IPS-NIHi7 (cell line): Measurements from ENCODE around the gene WDR81.
"Not testable (repeated sequence)": the region's sequence is repeated elsewhere in the genome, so short reads cannot be mapped to it uniquely, and the experiment has no call there.

Experiments
- DNase-seq: peaks from one replicate; pipeline ENCODE4 v3.0.0; 2012; ENCODE audit warnings: mixed read lengths; ENCODE audit errors: extremely low spot score

Gene WDR81

DNA sequence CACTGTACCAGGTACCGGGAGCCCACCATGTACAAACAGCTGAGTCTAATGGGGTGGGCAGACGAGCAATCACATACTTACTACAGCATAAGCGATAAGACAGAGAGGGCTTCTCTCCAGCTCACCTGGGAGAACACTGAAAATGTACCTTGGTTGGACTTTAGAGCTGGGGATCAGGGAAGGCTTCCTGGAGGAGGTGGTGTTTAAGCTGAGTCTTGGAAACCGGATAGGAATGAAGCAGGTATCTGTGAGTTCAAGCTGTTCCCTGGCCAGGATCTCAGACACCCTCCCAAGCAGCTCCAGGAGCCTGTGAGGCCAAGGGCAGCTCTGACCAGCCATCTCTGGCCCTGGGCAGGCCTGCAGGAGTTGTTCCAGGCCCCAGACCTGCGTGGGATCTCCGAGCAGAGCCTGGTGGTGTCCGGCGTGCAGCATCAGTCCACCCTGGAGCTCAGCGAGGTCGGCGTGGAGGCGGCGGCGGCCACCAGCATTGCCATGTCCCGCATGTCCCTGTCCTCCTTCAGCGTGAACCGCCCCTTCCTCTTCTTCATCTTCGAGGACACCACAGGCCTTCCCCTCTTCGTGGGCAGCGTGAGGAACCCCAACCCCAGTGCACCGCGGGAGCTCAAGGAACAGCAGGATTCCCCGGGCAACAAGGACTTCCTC lies 29.4 kb downstream of the WDR81 start:
- DNase-seq, result no peak

DNA sequence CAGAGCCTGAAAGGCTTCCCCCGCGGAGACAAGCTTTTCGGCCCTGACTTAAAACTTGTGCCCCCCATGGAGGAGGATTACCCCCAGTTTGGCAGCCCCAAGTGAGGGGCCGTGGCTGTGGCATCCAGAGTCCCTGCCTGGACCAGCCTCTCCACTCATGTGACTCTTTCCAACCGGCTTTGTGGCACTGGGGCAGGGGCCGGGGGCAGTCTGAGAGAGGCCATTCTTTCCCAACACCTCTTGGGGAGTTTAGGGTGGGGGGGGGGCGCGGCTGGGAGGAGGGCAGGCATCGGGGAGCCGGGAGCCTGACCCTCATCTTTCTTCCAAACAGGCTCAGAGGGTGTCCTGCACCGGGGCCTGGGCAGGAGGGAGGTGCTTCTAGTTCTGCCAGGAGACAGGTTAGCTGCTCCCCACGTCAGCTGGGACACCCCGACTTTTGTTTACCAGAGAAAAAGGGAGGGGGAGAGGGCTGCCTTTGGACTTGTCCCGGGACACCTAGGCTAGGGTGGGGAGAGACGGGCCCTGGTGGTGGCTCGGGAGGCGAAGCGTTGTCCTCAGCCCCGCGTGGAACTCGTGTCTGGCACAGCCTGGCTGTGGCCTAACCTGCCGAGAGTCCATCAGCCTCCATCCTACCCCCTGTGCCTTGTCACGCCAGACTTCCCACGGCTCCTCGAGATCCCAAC lies 30.1 kb downstream of the WDR81 start:
- DNase-seq, result no peak

DNA sequence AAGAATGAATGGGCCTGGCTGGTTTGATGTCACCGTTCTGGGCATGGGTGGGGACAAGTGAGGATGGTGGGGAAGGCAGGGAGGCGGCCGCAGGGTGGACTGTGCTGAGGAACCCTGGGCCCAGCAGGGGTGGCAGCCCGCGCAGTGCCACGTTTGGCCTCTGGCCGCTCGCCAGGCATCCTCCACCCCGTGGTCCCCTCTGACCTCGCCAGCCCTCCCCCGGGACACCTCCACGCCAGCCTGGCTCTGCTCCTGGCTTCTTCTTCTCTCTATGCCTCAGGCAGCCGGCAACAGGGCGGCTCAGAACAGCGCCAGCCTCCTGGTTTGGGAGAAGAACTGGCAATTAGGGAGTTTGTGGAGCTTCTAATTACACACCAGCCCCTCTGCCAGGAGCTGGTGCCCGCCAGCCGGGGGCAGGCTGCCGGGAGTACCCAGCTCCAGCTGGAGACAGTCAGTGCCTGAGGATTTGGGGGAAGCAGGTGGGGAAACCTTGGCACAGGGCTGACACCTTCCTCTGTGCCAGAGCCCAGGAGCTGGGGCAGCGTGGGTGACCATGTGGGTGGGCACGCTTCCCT lies 30.8 kb downstream of the WDR81 start:
- DNase-seq, result no peak

DNA sequence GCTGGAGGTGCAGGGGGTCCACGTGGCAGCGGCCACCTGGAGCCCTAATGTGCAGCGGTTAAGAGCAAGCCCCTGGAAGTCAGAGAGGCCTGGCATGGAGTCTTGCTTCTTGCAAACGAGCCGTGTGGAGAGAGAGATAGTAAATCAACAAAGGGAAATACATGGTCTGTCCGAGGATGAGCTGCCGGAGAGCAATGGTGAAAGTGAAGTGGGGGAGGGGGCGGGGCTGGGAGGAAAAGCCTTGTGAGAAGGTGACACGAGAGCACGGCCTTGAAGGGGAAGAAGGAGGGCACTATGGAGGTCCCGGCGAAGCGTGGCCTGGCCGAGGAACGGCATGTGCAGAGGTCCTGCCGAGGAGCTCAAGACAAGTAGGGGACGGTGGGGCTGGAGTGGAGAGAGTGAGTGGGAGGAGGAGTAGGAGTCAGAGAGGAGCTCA lies 31.3 kb downstream of the WDR81 start:
- DNase-seq, result no peak

DNA sequence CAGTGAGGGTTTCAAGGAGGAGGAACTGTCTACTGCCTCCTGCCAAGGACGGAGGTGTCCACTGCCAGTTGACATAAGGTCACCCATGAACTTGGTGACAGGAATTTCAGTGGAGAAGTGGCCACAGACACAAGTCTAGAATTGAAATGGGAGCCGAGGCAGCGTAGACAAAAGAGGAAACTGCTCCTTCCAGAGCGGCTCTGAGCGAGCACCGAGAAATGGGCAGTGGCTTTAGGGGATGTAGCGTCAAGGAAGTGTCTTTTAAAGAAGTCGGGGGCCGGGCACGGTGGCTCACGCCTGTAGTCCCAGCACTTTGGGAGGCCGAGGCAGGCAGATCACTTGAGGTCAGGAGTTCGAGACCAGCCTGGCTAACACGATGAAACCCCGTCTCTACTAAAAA lies 34.3 kb downstream of the WDR81 start:
- DNase-seq, result no peak

DNA sequence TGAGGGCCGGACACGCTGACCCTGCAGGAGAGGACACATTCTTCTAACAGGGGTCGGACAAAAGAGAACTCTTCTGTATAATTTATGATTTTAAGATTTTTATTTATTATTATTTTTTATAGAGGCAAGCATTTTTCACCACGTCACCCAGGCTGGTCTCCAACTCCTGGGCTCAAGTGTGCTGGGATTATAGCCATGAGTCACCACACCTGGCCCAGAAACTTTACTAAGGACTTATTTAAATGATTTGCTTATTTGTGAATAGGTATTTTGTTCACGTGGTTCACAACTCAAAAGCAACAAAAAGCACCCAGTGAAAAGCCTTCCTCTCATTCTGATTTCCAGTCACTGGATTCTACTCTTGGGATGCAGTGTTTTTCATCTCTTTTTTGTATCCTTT lies 35.0 kb downstream of the WDR81 start:
- no peak for DNase-seq

DNA sequence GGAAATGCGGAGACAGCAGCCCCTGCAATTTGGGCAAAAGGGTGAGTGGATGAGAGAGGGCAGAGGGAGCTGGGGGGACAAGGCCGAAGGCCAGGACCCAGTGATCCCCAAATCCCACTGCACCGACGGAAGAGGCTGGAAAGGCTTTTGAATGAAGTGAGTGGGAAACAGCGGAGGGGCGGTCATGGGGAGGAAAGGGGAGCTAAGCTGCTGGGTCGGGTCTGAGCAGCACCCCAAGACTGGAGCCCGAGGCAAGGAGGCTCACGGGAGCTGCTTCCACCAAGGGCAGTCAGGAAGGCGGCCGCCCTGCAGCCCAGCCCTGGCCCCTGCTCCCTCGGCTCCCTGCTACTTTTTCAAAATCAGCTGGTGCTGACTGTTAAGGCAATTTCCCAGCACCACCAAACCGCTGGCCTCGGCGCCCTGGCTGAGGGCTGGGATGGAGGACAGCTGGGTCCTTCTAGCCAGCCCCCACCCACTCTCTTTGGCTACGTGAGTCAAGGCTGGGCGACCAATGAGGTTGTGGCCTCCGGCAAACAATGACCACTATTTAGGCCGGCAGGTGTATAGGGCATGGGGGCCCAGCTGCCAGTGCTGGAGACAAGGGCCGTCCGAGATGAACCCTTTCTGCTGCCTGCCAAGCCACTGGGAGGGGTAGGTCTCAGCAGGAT lies 37.9 kb downstream of the WDR81 start:
- no peak for DNase-seq

DNA sequence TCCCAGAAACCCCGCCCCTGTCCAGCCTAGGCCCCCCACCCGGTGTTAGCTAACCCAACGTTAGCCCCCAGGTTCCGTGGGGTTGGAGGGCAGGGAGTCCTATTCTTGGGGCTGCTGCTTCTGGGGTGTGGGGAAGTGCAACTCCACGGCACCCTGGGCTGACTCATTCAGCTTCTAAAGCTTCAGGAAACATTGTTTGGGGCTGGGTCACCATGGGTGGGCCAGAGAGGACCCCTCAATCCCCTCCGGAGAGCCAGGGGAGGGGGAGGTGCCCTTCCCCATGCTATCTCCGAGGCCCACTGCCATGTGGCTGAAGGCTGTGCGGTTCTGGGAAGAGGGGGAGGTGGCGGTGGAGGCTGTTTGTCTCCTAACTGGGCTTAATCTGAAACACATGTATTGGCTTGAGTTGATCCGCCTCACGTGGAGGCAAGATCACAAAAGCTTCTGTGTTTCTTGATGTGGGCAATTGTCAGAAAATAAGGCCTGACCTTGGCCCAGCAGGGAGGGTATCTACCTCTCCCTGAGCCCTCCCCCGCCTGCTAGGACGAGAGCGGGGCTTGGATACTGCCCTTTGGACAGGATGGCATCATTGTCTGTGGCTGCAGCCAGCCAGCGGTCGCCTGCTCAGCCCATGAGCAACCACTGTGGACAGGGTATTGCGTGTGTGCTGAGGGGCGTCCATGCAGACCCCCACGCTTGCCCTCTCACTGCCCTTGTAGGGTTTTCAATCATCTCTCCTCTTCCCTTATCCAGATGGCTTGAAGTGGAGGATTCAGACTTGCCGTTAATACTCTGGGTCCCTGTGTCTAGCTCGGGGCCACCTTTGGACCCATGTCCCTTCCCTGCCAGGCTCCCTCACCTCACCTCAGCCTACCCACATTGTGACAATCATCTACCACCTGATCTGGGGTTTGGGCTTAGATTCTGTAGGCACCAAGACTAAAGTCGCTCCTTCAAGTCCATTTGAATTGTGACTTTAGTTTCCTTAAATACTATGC lies 38.7 kb downstream of the WDR81 start:
- no peak for DNase-seq

DNA sequence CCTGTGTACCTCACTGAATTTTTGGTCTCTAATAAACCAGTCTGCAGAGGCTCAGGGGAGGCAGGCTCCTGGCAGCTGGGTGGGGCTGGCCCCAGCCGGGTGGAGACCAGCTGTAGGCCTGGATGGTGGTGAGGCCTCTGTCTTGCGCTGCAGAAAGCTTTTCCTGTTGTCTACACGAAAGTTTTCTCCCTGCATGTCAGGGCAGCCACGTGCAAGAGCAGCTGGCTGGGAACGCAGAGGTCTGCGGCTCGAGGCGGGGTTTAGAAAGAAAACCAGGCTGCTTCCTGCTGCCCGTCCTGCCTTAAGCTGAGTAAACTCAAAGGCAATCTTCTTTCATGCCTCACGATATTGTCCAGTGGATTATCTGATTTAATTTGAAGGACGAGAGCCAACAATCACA lies 39.8 kb downstream of the WDR81 start:
- DNase-seq, result no peak

DNA sequence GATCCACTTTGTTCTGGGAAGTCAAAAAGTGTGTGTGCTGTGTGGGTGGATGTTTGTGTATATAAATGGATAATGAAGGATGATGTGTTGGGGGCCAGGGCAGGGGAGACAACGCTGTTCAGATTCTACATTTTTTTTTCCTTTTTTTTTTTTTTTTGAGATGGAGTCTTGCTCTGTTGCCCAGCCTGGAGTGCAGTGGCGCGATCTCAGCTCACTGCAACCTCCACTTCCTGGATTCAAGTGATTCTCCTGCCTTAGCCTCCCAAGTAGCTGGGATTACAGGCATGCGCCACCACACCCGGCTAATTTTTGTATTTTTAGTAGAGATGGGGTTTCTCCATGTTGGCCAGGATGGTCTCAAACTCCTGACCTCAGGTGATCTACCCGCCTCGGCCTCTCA lies 40.2 kb downstream of the WDR81 start:
- not testable (repeated sequence) for DNase-seq

DNA sequence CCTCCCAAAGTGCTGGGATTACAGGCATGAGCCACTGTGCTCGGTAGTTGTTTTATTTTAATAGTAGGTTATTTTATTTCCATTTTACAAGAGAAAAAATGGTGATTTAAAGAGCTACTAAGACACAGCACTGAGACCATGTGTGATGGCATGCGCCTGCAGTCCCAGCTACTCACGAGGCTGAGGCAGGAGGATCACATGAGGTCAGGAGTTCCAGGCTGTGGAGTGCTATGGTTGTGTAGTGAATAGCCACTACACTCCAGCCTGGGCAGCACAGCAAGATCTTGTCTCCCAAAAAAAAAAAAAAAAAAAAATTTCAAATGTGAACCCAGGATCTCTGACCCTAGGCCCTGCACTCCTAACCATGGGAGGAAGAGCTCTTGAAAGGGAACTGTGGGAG lies 41.1 kb downstream of the WDR81 start:
- no peak for DNase-seq

DNA sequence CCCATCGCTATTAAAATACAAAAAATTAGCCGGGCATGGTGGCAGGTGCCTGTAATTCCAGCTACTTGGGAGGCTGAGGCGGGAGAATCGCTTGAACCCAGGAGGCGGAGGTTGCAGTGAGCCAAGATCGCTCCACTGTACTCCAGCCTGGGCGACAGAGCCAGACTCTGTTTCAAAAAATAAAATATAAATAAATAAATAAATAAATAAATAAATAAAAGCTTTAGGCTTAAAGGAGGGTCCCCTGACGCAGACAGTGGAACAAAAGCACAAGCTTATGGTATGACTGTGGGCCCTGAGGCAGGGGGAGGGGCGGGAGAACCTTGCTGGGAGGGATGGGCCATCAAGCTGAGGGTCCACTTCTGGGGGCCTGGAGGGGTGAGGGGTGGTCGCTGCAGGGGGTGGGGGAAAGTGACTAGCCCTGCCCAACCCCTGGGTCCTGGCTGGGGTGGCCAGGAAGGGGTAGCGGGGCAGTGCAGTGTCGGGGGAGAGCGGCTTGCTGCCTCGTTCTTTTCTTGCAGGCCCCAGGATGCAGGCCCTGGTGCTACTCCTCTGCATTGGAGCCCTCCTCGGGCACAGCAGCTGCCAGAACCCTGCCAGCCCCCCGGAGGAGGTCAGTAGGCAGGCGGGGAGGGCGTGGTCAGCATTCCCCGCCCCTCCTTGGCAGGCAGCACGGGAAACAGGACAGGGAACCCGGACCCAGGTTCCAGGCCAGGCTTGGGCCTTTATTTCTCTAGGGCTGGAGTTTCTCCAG lies 42.1 kb downstream of the WDR81 start:
- no peak for DNase-seq

DNA sequence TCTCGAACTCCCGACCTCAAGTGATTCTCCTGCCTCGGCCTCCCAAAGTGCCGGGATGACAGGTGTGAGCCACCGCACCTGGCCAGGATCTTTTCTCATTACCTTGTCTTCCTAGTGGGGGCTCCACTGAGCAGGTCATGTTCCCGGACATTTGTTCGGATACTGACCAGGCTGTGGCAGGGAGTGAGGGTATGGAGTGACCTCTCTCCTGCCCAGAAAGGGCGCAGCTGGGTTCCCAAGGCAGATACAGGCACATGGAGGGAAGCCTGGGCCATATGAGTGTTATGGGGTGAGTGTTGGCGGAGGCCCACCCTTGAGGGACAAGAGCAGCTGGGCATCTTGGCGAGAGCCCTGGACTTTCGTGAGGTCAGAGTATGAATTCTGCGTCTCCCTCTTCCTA lies 42.9 kb downstream of the WDR81 start:
- no peak for DNase-seq

DNA sequence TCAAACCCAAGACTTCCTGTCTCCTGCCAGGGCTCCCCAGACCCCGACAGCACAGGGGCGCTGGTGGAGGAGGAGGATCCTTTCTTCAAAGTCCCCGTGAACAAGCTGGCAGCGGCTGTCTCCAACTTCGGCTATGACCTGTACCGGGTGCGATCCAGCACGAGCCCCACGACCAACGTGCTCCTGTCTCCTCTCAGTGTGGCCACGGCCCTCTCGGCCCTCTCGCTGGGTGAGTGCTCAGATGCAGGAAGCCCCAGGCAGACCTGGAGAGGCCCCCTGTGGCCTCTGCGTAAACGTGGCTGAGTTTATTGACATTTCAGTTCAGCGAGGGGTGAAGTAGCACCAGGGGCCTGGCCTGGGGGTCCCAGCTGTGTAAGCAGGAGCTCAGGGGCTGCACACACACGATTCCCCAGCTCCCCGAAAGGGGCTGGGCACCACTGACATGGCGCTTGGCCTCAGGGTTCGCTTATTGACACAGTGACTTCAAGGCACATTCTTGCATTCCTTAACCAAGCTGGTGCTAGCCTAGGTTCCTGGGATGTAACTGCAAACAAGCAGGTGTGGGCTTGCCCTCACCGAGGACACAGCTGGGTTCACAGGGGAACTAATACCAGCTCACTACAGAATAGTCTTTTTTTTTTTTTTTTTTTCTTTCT lies 45.4 kb downstream of the WDR81 start:
- peak; percentile 80 for DNase-seq

DNA sequence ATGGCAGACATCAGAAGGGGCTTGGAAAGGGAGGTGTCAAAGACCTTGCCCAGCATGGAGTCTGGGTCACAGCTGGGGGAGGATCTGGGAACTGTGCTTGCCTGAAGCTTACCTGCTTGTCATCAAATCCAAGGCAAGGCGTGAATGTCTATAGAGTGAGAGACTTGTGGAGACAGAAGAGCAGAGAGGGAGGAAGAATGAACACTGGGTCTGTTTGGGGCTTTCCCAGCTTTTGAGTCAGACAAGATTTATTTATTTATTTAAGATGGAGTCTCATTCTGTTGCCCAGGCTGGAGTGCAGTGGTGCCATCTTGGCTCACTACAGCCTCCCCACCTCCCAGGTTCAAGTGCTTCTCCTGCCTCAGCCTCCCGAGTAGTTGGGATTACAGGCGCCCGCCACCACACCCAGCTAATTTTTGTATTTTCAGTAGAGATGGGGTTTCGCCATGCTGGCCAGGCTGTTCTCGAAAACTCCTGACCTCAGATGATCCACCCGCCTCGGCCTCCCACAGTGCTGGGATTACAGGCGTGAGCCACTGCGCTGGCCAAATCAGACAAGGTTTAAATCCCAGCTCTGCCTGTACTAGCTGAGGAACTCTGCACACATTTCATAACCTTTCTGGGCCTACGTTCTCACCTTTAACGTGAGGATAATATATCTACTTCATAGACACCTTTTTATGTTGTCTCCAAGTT lies 48.6 kb downstream of the WDR81 start:
- DNase-seq, result not testable (repeated sequence)

DNA sequence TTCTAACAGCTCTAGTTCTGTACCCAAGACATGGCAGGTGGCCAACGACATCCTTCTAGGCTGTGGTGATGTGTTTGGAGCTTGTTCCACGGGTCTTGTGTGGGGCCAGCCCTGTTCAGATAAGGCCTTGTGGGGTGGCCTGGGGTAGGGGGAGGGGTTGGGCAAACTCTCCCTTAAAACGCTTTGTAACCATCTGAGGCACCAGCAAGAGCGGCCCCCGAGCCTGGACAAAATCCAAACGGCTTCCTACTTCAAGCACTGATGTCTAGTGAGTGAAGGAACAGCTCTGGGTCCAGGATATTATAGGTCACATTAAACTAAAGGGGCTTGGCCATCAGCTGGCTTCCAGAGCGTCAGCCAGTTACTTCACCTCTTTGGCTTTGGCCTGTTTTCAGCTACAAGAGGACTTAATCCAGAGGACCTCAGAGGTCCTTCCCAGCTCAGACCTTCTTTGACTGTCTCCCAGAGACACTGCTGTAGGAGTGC lies 49.2 kb downstream of the WDR81 start:
- no peak for DNase-seq

DNA sequence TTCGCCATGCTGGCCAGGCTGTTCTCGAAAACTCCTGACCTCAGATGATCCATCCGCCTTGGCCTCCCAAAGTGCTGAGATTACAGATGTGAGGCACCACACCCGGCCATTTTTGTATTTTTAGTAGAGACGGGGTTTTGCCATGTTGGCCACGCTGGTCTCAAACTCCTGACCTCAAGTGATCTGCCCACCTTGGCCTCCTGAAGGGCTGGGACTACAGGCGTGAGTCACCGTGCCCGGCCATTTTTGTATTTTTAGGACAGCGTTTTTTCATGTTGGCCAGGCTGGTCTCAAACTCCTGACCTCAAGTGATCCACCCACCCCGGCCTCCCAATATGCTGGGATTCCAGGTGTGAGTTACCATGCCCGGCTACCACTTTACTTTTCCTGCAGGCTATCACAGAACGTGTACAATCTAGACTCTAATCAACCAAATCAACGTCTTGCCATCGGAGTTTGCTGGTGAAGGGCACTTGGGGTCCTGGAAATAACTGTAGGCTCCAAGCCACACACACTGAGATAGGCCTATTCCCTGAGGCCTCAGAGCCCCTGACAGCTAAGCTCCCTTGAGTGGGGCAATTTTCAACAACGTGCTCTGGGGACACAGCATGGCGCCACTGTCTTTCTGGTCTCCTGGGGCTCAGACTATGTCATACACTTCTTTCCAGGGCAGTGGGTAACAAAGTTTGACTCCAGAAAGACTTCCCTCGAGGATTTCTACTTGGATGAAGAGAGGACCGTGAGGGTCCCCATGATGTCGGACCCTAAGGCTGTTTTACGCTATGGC lies 50.1 kb downstream of the WDR81 start:
- DNase-seq, result no peak

DNA sequence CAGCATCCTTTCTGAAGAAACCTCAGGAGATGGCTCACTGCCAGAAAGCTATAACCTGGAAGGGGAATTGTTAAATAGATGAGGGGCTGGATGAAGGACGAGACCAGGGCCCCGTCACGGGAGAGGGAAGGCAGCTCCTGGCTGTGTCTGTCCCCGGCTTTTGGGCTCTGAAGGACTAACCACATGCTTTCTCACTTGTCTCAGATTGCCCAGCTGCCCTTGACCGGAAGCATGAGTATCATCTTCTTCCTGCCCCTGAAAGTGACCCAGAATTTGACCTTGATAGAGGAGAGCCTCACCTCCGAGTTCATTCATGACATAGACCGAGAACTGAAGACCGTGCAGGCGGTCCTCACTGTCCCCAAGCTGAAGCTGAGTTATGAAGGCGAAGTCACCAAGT lies 51.8 kb downstream of the WDR81 start:
- DNase-seq, result no peak

DNA sequence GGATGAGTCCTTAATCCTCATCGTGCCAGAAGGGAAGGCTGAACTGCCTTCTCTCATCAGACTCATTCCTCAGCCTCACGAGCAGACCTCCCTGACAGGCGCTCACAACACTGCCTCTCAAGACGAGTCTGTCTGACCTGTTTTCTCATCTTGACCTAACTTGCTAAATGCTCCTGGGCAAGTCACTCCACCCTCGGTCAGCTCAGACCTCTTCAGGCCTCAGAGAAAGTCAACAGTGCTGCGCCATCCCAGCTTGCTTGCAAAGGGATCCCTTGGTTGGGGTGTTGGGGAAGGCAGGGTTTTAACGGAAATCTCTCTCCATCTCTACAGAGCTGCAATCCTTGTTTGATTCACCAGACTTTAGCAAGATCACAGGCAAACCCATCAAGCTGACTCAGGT lies 52.4 kb downstream of the WDR81 start:
- DNase-seq, result no peak
